B cell (primary cell): ENCODE measurements around the gene COX10. TPM values are rescaled to one million over a fixed set of nuclear protein-coding genes. Genes with fewer than 3 reads are reported as not detected.

Source experiments
- ATAC-seq: fragments of 200-7000 bp; cut with Tn5 transposase; one replicate; pipeline ENCODE4 v1.10.0; 2021; ENCODE audit warnings: low read depth, mild to moderate bottlenecking, moderate number of reproducible peaks, moderate library complexity
- CTCF ChIA-PET: fragments of 350-600 bp; sonication (Branson Sonifier 250); formaldehyde crosslinking; loops from one replicate; lab custom pipeline; 2021; ENCODE audit warnings: antibody characterized with exemption, inconsistent platforms; lab: Charles Lee
- POLR2A ChIA-PET: fragments of 350-600 bp; sonication (Branson Sonifier 250); formaldehyde crosslinking; loops from one replicate; lab custom pipeline; 2021; ENCODE audit warnings: antibody characterized with exemption; lab: Charles Lee
- DNase-seq: peaks from one replicate; pipeline ENCODE4 v3.0.0; 2013
- H2AFZ ChIP-seq: 2 replicates; pipeline ENCODE4 v1.6.1; 2012; ENCODE audit warnings: mild to moderate bottlenecking, low read depth, low read length; ENCODE audit not compliant: insufficient read depth, poor library complexity, severe bottlenecking
- H3K27ac ChIP-seq, 2 donors: 1 replicate in 1 of 2; 2 replicates in 1 of 2; pipeline ENCODE4 v1.5.1; 2012 to 2013; ENCODE audit warnings: low read length in 2 of 2, mild to moderate bottlenecking in 2 of 2, moderate library complexity in 1 of 2
- H3K27me3 ChIP-seq, 4 experiments: fragments of 200-600 bp in 1 of 4; sonication (generic) in 1 of 4; replicated peaks in 1 of 4; 1 replicate in 2 of 4; 2 replicates in 2 of 4; pipeline versions ENCODE4 v1.6.1 to v1.7.0; 2013 to 2016; ENCODE audit warnings: low read length in 3 of 4, mild to moderate bottlenecking in 2 of 4, mixed read lengths in 1 of 4, moderate library complexity in 1 of 4; ENCODE audit not compliant: insufficient read depth in 4 of 4, control insufficient read depth in 3 of 4; ENCODE audit errors: control extremely low read depth in 1 of 4
- H3K36me3 ChIP-seq, 2 experiments: replicated peaks in 1 of 2; 1 replicate in 1 of 2; 2 replicates in 1 of 2; pipeline versions ENCODE4 v1.6.1 to v1.7.1; 2013; ENCODE audit warnings: low read length in 1 of 2; ENCODE audit not compliant: insufficient read depth in 2 of 2, control insufficient read depth in 1 of 2; ENCODE audit errors: control extremely low read depth in 1 of 2, extremely low read depth in 1 of 2
- H3K4me1 ChIP-seq, 2 donors: fragments of 200-600 bp in 1 of 2; sonication (generic) in 1 of 2; 1 replicate in 1 of 2; 2 replicates in 1 of 2; pipeline versions ENCODE4 v1.5.1 to v1.6.1; 2013 to 2017; ENCODE audit warnings: low read length in 2 of 2; ENCODE audit not compliant: control insufficient read depth in 2 of 2, insufficient read depth in 2 of 2
- H3K4me2 ChIP-seq: replicated peaks from 2 replicates; pipeline ENCODE3; 2012; ENCODE audit warnings: mild to moderate bottlenecking, low read depth, low read length; ENCODE audit not compliant: poor library complexity, severe bottlenecking
- H3K4me3 ChIP-seq, 5 experiments: fragments of 200-600 bp in 1 of 5; sonication (generic) in 1 of 5; 1 replicate in 3 of 5; 2 replicates in 2 of 5; pipeline versions ENCODE4 v1.5.1 to v1.7.0; 2011 to 2016; ENCODE audit warnings: low read length in 4 of 5, mild to moderate bottlenecking in 4 of 5, low read depth in 2 of 5, control low read depth in 1 of 5, moderate library complexity in 1 of 5; ENCODE audit not compliant: insufficient read depth in 1 of 5; ENCODE audit errors: control extremely low read depth in 1 of 5, extremely low read depth in 1 of 5
- H3K79me2 ChIP-seq: fragments of 200-600 bp; sonication (generic); one replicate; pipeline ENCODE4 v1.6.0; 2016; ENCODE audit warnings: low read length; ENCODE audit not compliant: control insufficient read depth, insufficient read depth
- H3K9ac ChIP-seq: fragments of 200-600 bp; sonication (generic); 2 replicates; pipeline ENCODE4 v1.6.1; 2017; ENCODE audit warnings: mild to moderate bottlenecking, low read length, moderate library complexity
- H3K9me3 ChIP-seq, 3 donors: one replicate each; pipeline versions ENCODE4 v1.6.1 to v1.7.1; 2013; ENCODE audit warnings: low read length in 2 of 3; ENCODE audit not compliant: control insufficient read depth in 2 of 3, insufficient read depth in 1 of 3; ENCODE audit errors: control extremely low read depth in 1 of 3
- H4K20me1 ChIP-seq: 2 replicates; pipeline ENCODE4 v1.6.0; 2012; ENCODE audit warnings: mild to moderate bottlenecking, low read length; ENCODE audit not compliant: insufficient read depth, control insufficient read depth, poor library complexity, severe bottlenecking
- H3K27ac Mint-ChIP-seq: one replicate; pipeline ENCODE4 v1.8.0; 2021; ENCODE audit warnings: mixed read lengths
- H3K27me3 Mint-ChIP-seq: one replicate; pipeline ENCODE4 v1.8.0; 2021; ENCODE audit warnings: mixed read lengths
- H3K4me1 Mint-ChIP-seq: one replicate; pipeline ENCODE4 v1.8.0; 2021; ENCODE audit warnings: mixed read lengths
- H3K4me3 Mint-ChIP-seq: one replicate; pipeline ENCODE4 v1.8.0; 2021; ENCODE audit warnings: mixed read lengths
- H3K9me3 Mint-ChIP-seq: one replicate; pipeline ENCODE4 v1.8.0; 2022; ENCODE audit warnings: mixed read lengths; ENCODE audit not compliant: insufficient read depth
- CTCF ChIP-seq: fragments of 200-600 bp; IDR thresholded peaks from one replicate; pipeline ENCODE4 v1.8.0; 2022; ENCODE audit warnings: antibody characterized with exemption, mild to moderate bottlenecking
- EZH2 ChIP-seq: IDR thresholded peaks from 2 replicates; pipeline ENCODE4 v1.6.1; 2012; ENCODE audit warnings: borderline replicate concordance, low read depth, mild to moderate bottlenecking, moderate library complexity, low read length; ENCODE audit not compliant: insufficient read depth, poor library complexity, severe bottlenecking
- WGBS: methylation state at CpG from one replicate; pipeline ENCODE4 v1.1.5; 2013; ENCODE audit warnings: missing lambda C conversion rate; ENCODE audit not compliant: insufficient coverage; 5-methylcytosine and 5-hydroxymethylcytosine counted together
- intact Hi-C: fragments of 100-400 bp; cut with micrococcal nuclease; formaldehyde crosslinking; loops from one replicate; pipeline ENCODE4 v1.10.0; 2022
- polyA plus RNA-seq: library from polyadenylated mRNA; depleted of rRNA; stranded (reverse); fragments of >200 nt; gene quantifications from 2 replicates; pipeline ENCODE4 v1.2.3, GENCODE V29; 2012
- total RNA-seq, 2 donors: library from RNA; stranded (reverse); fragments of 120-200 nt in 1 of 2; gene quantifications; 1 replicate in 1 of 2; 2 replicates in 1 of 2; pipeline versions ENCODE4 v1.2.3 to v1.2.4, GENCODE V29; 2013 to 2022

Gene COX10
- total and polyA plus RNA-seq, 2 donors (not counting 1 experiment from before 2014, with no cell fraction given) = 21.8 to 23.3 TPM

DNA sequence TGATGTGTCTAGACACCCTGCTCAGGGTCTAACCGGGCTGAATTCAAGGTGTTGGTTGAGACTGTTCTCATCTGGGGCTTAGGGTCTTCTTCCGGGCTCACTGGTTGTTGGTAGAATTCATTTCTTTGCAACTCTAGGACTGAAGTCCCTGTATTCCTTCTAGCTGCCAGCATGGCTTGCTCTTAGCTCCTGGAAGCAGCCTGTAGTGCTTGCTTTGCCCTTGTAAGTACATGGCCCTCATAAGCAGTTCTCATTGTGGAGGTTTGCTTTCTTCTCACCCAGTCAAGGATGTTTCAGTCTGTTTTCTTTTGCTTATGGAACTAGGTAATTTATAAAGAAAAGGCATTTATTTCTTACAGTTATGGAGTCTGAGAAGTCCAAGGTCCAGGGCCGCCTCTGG lies 26.3 kb downstream of the COX10 start:
- Histone ChIP-seq H3K36me3 (no peaks in the 10 kb centered on the region), H3K4me1 (no peaks in the 10 kb centered on the region), H2AFZ (no peak overlapping the region), H3K9me3 (no peaks in the 10 kb centered on the region), H3K9ac (no peak overlapping the region), H3K4me3 (no peak overlapping the region), H3K79me2 (peaks cover 33% of the 10 kb centered on the region), H4K20me1 (peaks cover 6% of the 10 kb centered on the region), H3K27ac (no peak overlapping the region), H3K4me2 (no peak overlapping the region), H3K27me3 (no peaks in the 10 kb centered on the region)
- no peaks in the 10 kb centered on the region for H3K27me3 Mint-ChIP-seq
- peaks cover 2% of the 10 kb centered on the region for H3K4me1 Mint-ChIP-seq
- ChIA-PET CTCF (no interaction called here), POLR2A (no interaction called here)
- no peak for ATAC-seq
- no peak overlapping the region for H3K27ac Mint-ChIP-seq
- no peak overlapping the region for H3K4me3 Mint-ChIP-seq
- intact Hi-C loops = no loop called here
- no peak for TF ChIP-seq CTCF
- no peak for TF ChIP-seq EZH2
- WGBS = 96% methylated on average over 3 of the region's 3 CpGs
- no peaks in the 10 kb centered on the region for H3K9me3 Mint-ChIP-seq
- DNase-seq = no peak

DNA sequence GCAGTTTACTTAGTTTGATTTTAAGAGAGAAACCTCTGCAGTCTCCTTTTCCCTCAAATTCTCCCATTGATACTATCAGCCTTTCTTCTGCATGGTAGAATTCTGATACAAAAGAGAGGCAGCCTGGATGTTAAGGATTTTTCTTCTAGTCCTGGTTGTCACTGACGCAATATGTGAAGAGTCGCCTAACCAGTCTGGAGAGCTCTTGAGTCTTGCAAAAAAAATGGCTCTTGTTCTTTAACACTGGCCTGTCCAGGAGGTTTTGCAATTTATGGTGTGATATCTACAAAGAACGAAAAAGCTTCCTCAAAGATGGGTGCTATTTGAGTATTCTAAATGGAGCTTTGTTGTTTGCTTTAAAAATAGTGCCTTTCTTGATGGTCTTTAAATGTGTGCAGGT lies 28.9 kb downstream of the COX10 start:
- Histone ChIP-seq H3K4me1 (no peaks in the 10 kb centered on the region), H3K27me3 (no peaks in the 10 kb centered on the region), H2AFZ (no peak overlapping the region), H3K4me3 (no peak overlapping the region), H4K20me1 (no peaks in the 10 kb centered on the region), H3K9ac (no peak overlapping the region), H3K4me2 (no peak overlapping the region), H3K27ac (no peak overlapping the region), H3K79me2 (peaks cover 27% of the 10 kb centered on the region), H3K9me3 (no peaks in the 10 kb centered on the region), H3K36me3 (peaks cover 0 to 5% of the 10 kb centered on the region in 2 experiments)
- CTCF ChIA-PET = no interaction called here
- WGBS = 96% methylated on average over 3 of the region's 3 CpGs
- H3K27ac Mint-ChIP-seq = no peak overlapping the region
- no peak for TF ChIP-seq CTCF
- no peak for TF ChIP-seq EZH2
- DNase-seq (no peak), ATAC-seq (no peak)
- intact Hi-C loops = no loop called here
- no peaks in the 10 kb centered on the region for H3K9me3 Mint-ChIP-seq
- H3K4me1 Mint-ChIP-seq = peaks cover 2% of the 10 kb centered on the region
- no peaks in the 10 kb centered on the region for H3K27me3 Mint-ChIP-seq
- no peak overlapping the region for H3K4me3 Mint-ChIP-seq
- POLR2A ChIA-PET = no interaction called here
